Sigmoid colon (tissue), 4 donors: ENCODE measurements around the gene PTPN2.

Source experiments
- POLR2A ChIP-seq, 2 donors: fragments of 450-650 bp; IDR thresholded peaks; one replicate each; pipeline ENCODE4 v1.6.1; 2016; ENCODE audit warnings: antibody characterized with exemption in 2 of 2, mild to moderate bottlenecking in 2 of 2, moderate library complexity in 2 of 2
- POLR2AphosphoS5 ChIP-seq, 4 donors: sonication (generic); formaldehyde crosslinking; IDR thresholded peaks; one replicate each; pipeline ENCODE4 v1.6.1; 2017; ENCODE audit warnings: antibody characterized with exemption in 4 of 4

DNA sequence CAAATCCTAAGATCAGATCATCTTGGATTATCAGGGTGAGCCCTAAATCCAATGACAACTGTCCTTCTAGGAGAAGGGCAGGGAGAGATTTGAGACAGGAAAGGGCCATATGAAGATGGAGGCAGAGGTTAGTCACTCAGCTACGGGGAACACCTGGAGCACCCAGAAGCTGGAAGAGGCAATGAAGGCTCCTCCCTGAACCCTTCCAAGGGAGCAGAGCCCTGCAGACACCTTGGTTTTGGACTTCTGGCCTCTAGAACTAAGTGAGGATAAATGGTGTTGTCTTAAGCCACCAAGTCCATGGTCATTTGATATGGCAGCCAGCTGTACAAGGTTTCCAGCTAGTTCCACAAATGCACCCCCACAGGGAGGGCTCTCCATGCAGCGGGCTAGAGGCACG is 6.9 kb upstream of the PTPN2 start:
- TF ChIP-seq POLR2AphosphoS5 (IDR thresholded peaks at IDR 0.05): no peak
- no peak for TF ChIP-seq POLR2A (IDR thresholded peaks at IDR 0.05)
